Measurements from ENCODE around the gene GLDN.
"Not testable (repeated sequence)": the region's sequence is repeated elsewhere in the genome, so short reads cannot be mapped to it uniquely, and the experiment has no call there.

GLDN gene

DNA sequence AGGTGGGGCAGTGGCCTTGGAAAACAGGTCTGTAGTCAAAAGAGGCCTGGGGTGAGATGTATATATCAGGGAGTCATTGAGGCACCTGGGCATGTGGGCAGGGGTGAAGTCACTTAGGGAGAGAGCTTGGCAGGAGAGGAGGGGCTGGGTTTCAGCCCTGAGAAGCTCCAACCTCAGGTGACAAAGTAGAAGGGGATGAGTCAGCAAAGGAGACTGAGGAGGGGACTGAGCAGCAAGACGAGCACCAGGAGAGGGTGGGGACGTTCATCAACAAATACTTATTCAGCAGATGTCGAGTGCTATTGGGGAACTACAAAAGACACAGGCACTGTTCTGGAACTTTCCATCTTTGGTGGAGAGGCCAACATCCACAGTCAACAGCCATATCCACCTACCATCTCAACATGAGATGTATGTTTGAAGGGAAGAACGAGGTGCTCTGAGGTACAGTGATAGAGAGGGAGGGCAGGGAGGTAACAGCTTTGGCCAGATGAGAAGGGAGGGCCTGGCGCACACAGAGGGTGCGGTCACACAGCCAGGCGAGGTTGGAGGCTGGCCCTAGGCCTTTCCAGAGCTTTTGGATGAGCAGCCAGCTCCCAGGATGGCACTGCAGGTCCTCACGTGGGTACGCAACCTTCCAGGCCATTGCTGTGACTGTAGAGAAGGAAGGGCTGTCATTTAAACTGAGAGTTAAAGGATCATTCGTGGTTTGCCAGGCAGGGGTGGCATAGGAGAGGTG lies 45.7 kb downstream of the GLDN start:
- DNase-seq (ENCODE audit: low read depth in 2 of 2, low spot score in 1 of 2): no peak

DNA sequence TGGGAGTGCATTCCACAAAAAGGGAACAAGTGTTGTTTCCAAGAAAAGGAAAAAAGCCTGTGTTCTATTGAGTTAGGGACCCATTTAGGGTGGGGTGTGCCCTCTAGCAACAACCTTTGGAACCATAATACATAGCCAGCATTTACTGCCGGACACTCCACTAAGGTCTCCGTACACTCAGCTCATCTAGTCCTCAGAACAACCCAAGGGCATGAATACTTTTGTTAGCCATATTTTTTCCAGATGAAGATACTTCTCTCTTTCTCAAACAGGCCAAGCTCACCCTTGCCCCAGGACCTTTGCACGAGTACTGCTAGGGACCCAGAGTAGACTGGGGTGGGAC lies 46.2 kb downstream of the GLDN start:
- no peak for DNase-seq (ENCODE audit: low read depth in 2 of 2, low spot score in 1 of 2)

DNA sequence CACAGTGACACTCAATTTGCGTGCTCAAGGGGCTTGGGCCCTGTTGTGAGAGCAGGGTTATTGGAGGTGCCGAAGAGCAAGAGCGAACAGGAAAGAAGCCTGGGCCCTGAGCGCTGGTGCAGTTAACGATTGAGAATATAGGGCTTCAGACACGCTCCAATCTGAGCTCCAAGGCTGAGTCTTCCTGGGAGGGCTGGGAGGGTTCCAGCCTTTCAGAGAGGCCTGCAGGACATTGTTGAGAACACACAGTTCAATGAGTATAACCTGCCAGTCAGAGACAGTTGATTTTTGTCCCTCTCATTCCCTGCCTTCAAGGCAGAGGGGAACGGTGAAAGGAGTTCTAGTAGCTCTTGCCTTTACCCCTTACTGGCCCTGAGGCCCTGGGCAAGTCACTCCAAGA lies 47.3 kb downstream of the GLDN start:
- DNase-seq (ENCODE audit: low read depth in 2 of 2, low spot score in 1 of 2): no peak

DNA sequence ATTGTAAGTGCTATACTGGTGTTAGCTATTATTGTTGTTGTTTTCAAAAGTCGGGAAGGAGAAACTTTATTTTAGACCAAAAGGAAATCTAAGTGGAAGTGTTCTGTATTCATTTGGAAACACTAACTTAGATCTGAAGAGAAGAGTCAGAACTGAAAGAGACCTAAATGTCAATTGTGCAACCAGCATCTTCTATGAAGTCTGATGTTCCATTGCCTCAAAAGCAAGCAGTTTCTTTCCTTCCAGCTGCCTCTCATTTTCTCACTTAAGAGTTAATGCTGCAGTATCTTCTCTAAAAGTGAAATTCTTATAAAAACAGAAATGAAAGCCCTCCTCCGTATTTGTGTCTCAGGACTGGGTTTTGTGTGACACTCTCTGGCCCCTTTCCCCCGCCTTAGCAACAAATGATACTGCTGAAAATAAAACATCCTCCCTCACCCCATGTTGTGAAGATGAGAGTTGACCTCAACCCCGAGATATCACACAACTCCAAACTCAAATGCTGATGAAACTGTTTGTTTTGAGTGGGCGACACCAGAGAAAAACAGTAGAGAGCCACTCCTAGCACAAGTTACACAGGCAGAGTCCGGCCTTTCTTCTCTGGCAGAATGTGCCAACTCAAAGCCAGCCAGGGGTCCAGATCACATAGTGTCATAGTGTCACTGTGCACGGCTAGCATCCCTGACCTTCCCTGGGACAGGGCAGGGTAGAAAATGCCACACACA lies 48.9 kb downstream of the GLDN start:
- DNase-seq (ENCODE audit: low read depth in 2 of 2, low spot score in 1 of 2): no peak

DNA sequence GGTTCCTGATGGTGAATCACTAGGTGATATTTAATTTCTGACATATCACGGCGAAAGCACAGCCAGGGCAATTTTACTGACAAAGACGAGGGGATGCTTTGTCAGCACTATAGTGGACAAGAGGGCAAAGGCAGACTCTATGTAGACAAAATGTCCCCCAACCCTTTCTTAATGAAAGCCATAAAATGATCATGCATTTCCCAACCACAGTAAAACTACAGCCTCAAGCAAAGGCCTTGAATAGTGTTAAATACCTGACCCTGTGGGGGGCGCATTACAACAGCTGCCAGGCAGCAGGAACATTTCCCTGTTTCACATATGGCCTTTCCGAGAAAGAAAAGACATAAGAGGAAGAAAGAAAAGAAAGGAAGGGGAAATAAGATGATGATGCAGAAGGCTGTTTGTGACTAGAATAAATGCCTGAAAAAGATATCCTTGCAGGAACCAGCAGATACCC lies 49.5 kb downstream of the GLDN start:
- no peak for DNase-seq (ENCODE audit: low read depth in 2 of 2, low spot score in 1 of 2)

DNA sequence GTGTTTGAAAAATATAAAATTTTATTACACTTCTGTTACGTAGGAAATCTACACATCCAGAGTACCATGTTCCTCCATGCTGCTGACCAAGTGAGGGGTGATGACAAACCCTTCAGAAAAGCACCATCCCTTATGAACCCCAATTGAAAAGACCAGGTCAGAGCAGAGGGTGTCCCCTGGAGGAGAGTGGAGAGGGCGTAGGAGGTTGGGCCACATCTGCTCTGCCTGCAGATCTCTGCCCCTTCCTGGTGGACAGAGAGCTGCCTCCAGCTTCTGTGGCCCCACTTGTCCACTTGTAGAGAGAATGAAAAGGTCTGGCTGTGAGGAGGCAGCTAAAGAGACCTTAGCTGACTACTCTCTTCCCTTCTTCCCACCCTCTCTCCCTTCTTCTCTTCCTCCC lies 55.5 kb downstream of the GLDN start:
- DNase-seq (ENCODE audit: low read depth in 2 of 2, low spot score in 1 of 2): no peak

DNA sequence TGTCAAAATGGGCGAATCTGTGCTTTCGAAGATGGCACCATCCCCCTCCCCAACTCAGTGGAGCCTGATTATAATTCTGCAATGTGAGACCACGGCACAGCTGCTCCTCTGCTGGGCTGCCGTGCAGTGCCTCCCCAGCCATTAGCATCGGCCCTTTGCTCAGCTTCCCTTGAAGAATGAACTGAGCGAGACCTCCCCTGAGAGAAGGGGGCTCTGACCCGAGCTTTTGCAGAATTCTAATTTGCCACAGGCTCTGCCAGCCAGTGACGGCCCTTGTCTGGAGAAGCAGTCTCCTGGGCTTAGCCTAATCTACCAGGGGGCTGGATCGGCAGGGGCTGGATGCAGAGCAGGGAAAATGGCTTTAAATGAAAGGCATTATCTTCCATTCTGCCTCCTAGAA lies 57.2 kb downstream of the GLDN start:
- DNase-seq (ENCODE audit: low read depth in 2 of 2, low spot score in 1 of 2): no peak

DNA sequence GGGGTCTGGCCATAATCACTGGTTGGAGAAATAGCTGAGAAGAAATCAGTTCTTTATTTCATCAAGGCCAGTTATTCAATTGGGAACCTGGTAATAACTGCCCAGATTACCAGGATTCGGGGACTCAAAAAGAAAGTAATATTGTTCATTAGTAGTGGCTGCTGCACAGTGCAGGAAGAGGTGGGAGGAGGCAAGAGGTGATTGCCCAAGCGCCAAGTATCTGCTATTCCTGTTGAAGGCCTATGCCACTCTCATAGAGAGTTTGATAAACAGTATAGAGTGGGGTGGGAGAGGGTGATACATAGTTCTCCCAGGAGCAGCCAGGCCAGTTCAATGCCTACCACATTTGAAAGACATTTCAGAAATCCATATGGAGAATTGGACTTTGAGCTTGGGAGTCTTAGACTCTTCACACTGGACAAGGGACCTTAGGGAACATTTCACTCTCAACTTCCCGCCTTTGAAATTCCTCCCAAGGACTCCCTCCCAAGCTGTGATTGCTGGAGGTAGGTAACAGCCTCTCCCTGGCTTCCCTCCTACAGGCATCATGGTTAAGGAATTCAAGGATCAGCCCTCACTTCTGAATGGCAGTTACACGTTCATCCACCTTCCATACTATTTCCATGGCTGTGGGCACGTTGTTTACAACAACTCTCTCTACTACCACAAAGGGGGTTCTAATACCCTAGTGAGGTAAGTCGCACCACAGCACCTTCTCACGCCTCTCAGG lies 59.8 kb downstream of the GLDN start:
- no peak for DNase-seq (ENCODE audit: low read depth in 2 of 2, low spot score in 1 of 2)

DNA sequence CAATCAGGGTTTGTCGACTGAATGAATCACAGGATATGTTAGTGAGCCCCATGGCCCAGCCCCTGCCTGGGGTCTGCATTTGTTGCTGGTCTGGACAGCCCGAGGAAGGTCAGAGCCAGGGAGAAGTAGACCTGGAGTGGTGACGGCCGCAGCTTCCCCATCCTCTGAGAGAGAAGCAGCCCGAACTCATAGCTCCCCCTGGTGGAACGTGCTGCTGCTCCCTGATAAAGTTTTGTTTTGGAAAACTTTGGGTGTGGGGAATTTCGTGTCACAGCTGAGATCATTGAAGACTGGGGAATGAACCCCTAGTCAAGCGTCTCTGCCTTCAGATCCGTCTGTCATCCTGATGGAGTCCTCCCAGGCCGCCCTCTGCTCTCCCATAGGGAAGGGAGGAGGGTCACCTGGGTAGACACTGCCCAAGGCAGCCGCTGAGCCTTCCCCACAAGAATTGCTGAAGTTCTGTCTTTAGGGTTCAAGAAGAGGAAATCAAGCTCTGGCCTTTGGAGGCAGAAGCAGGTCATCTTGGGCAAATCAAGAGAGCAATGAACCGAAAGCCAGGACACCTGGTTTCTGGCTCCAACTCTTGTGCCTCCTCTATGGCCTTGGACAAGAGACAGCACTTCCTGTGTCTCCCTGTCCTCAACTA lies 60.5 kb downstream of the GLDN start:
- no peak for DNase-seq (ENCODE audit: low read depth in 2 of 2, low spot score in 1 of 2)

DNA sequence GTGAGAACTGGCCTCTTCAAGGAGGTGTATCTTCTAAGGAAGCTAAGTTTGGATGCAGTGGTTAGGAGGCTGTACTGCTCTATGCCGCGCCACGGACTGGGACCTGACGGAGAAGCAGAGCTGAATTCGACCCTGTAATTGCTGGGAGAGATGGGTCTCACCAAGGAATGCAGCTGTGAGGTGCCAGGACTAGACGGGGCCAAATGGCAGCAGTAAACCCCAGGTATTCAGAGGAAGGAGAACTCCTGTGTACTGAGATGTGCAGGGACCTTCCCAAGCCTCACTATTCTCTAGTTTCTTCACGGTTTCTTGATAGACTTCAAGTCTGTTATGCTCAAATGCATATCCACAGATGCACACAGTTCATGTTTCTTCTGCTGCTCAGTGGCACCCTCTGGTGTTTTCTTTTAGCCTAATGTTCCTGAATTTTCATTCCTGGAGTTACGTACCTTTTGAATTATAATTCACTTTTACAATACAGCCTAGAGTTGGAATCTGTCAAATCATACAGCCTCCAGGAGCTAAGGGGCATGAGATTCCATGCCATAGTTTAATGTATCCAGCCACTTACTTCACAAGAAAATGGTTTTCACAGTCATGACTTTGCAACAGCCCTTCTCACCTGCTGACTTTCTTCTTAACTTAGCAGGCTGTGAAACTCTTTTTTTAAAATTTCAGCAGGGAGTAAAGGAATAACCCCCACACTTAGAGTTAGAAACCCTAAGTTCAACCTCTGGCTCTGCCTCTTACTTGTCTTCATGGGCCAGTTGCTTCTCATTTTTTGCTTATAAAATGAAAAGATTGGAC lies 61.8 kb downstream of the GLDN start:
- DNase-seq (ENCODE audit: low read depth in 2 of 2, low spot score in 1 of 2): no peak

DNA sequence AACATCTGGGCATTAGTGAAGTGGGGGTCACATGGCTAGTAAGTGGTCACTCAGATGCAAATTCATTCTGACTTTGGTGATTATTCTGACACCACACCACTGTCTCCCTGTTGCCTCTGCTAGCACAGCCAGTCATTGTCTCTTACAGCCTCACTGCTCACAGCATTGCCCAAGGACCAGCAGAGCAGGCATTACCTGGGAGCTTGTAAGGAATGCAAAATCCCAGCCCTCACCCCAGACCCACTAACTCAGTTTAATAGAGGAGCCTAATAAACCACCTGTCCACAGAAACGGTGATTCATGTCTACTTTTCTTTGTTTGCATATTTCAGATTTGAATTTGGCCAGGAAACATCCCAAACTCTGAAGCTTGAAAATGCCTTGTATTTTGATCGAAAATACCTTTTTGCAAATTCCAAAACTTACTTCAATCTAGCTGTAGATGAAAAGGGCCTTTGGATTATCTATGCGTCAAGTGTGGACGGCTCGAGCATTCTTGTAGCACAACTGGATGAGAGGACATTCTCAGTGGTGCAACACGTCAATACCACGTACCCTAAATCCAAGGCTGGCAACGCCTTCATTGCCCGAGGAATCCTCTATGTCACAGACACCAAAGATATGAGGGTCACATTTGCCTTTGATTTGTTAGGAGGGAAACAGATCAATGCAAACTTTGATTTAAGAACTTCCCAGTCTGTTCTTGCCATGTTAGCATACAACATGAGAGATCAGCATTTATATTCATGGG lies 62.7 kb downstream of the GLDN start:
- no peak for DNase-seq (ENCODE audit: low read depth in 2 of 2, low spot score in 1 of 2)

DNA sequence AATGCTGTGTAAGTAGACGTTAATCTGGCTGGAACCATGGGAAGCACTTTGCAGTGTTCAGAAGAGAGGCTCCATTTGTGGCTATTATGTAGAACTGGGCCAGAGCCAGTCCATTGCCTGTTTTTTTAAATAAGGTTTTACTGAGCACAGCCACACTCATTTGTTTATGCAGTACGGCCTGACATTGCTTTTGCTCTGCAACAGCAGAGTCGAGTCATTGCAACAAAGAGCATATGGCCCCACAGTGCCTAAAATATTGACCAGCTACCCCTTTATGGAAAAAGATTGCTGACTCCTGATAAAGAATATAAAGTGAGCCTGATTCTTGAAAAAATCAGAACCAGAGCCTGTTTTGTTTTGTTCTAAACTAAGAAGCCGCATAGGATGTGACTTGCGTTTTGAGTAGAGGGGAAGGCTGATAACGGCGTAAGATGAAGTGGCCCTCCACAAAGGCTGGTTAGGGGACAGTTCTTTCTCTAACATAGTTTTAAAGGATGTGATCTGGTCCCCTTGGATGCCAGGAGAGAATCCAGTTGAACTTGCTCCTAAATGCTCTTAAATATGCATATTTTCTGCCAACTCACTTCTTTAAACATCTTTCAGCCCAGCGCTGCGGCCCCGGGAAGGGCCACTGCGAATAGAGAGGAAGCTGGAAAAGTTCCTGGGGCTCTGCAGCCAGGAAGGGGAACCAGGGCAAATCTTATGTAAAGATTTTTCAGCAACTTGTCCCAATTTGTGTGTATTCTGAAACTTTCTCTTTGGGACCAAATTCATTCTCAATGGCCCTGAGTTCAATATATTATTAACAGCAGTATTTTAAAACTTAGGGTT lies 64.5 kb downstream of the GLDN start:
- no peak for DNase-seq (ENCODE audit: low read depth in 2 of 2, low spot score in 1 of 2)

DNA sequence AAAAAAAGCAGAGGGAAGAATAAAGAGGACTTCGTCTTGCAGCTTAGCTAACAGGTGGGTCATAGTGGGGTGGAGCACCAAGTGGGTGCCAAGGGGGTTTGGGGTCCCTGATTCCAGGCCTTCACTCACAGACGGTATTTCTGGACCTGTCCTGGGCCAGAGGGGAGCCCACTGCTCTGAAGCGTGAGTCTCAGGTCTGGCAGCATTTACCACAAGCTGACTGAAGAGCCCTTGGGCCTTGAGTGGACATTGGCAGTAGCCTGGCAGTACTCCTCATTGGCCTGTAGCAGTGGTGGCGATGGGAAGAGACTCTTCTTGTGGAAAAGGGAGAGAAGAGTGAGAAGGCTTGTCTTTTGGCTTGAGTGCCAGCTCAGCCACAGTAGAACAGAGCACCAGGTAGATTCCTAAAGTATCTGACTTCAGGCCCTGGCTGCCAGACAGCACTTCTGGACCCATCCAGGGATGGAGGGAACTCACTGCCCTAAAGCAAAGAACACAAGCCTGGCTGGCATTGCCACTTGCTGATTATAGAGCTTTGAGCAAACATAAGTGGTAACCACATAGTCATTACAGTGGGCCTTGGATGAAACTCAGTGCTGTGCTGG lies 72.9 kb downstream of the GLDN start:
- no peak for DNase-seq (ENCODE audit: low read depth in 2 of 2, low spot score in 1 of 2)

DNA sequence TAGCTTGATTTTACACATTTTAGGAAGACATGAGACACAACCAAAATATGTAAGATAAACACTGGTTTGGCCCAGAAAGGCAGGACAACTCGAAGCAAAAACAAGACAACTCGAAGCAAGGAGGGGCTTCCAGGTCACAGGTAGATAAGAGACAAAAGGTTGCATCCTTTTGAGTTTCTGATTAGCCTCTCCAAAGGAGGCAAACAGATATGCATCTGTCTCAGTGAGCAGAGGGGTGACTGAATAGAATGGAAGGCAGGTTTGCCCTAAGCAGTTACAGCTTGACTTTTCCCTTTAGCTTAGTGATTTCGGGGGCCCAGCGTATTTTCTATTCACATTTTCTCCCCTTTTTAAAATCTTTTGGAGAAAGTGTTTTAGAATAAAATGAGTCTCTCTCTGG lies 74.7 kb downstream of the GLDN start:
- no peak for DNase-seq (ENCODE audit: low read depth in 2 of 2, low spot score in 1 of 2)

DNA sequence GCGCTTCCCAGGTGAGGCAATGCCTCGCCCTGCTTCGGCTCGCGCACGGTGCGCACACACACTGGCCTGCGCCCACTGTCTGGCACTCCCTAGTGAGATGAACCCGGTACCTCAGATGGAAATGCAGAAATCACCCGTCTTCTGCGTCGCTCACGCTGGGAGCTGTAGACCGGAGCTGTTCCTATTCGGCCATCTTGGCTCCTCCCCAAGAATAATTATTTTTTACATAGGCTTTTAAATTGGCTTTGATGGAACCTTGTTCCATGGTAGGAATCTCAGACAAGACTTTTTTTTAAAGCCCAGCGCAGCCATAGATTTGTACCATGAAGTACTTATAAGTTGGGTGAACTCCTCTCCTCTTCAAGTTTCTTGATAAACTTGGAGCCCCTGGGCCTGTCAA lies 81.6 kb downstream of the GLDN start:
- DNase-seq (ENCODE audit: low read depth in 2 of 2, low spot score in 1 of 2): not testable (repeated sequence)

DNA sequence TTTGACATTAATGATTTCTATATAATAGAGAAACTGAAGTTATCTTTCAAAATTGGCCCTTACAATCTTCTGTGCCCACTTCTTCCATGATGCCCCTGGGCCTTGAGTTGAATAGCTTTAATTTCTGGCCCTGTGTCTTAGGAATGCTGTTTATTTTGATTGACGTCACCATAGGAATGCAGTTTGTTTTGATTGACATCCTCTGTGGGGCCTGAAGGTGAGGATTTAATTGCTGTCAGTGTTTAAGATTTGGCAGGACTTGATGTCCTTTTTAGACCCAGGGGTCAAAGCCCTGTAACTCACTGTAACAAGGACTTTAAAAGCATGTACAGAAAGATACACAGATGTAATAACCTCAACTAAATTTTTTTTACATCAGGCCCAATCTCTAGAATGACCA lies 83.3 kb downstream of the GLDN start:
- no peak for DNase-seq (ENCODE audit: low read depth in 2 of 2, low spot score in 1 of 2)

DNA sequence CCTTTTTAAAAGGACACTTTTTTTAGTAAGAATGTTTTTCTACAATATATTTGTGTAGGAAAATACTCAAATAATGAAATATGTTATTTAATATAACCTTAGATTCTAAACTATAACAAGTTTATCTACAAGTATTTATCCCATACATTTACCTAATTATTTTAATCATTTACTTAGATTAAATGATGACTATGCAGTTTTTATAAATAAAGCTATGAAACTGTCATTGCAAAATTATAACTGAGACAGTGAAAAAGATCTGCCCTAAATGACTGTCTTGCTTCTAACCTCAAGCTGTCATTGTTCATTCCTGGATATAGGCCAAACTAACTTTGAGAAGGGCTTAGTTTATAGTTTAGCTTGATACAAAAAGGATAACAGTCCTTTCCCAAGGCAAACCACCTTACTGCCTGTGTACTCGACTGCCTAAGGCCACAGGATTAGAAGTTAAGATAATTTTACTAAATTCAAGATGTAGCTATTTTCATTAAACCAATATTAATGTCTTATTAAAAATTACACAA lies 84.1 kb downstream of the GLDN start:
- no peak for DNase-seq (ENCODE audit: low read depth in 2 of 2, low spot score in 1 of 2)

DNA sequence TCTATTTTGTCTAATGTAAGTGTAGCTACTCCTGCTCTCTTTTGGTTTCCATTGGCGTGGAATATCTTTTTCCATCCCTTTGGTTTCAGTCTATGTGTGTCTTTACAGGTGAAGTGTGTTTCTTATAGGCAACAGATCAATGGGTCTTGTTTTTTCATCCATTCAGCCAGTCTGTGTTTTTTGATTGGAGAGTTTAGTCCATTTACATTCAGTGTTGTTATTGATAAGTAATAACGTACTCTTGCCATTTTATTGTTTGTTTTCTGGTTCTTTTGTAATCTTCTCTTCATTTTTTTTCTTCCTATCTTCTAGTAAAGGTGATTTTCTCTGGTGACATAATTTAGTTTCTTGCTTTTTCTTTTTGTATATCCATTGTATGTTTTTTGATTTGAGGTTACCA lies 97.1 kb downstream of the GLDN start:
- DNase-seq (ENCODE audit: low read depth in 2 of 2, low spot score in 1 of 2): no peak

All from stimulated activated CD8-positive, alpha-beta memory T cell treated with anti-CD3 and anti-CD28 coated beads, Interleukin-4, amount 100 ng/mL, for 4 hours (primary cell).